ENCODE results near the gene BTN1A1. TPM values are rescaled to one million over a fixed set of nuclear protein-coding genes. Genes with fewer than 3 reads are reported as not detected.

BTN1A1 gene
- total RNA-seq, 2 experiments from 2014 or later = not detected

GRCh38 chr6:26552640-26553188 lies 52.6 kb downstream of the BTN1A1 start:
- ChIA-PET CTCF (interaction anchor here (1.0 to 3.5 kb wide), 8 partner anchors 15 to 302 kb away, joined by 3 to 15 read pairs (median 4); partner anchors contain the start of gene HMGN4), POLR2A (interaction anchor here (1.0 kb wide), 1 partner anchor 595 kb away, joined by 3 read pairs; no protein-coding TSS in a partner anchor)
- no peak for ATAC-seq
- H3K4me1 Mint-ChIP-seq = peaks cover 27% of the 10 kb centered on the region
- DNase-seq = no peak
- no peaks in the 10 kb centered on the region for H3K9me3 Mint-ChIP-seq (ENCODE audit: low read depth)
- no peaks in the 10 kb centered on the region for H3K36me3 Mint-ChIP-seq (ENCODE audit: low read depth)
- H3K27ac Mint-ChIP-seq = no peak overlapping the region
- no peak overlapping the region for H3K4me3 Mint-ChIP-seq
- intact Hi-C loops (cut with DNase I, micrococcal nuclease) = loop anchor here (1.0 to 10.0 kb wide), 6 partner anchors 14 to 1200 kb away; partner anchors contain the start of genes HMGN4 (in 2 of the 2) and ZNF184 (in 1 of the 2)
- H3K27me3 Mint-ChIP-seq = no peaks in the 10 kb centered on the region

DNA sequence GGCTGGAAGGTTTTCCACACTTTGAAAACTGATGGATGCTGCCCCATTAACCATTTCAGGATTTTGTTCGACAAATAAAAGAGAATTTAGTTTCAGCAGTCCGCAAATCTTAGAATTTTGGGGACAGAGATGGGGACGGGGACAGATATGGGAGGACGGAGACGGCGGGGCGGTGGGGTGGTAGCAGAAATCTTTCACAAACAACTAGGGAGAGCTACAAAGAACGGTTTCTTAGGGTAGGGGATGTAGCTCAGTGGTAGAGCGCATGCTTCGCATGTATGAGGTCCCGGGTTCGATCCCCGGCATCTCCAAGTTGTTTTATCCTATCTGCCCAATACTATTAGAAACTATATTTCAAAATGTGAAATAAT lies 53.1 kb downstream of the BTN1A1 start:
- H3K4me3 Mint-ChIP-seq = no peak overlapping the region
- ATAC-seq = peak; percentile 53
- intact Hi-C loops (cut with DNase I, micrococcal nuclease) = loop anchor here (1.0 to 10.0 kb wide), 6 partner anchors 15 to 1199 kb away; partner anchors contain the start of genes HMGN4 (in 2 of the 2) and ZNF184 (in 1 of the 2)
- DNase-seq = peak; percentile 88
- no peaks in the 10 kb centered on the region for H3K27me3 Mint-ChIP-seq
- ChIA-PET CTCF (interaction anchor here (0.5 to 3.5 kb wide), 9 partner anchors 15 to 456 kb away, joined by 3 to 15 read pairs (median 4); partner anchors contain the start of gene HMGN4), POLR2A (interaction anchor here (0.6 to 1.0 kb wide), 3 partner anchors 11 to 594 kb away, joined by 3 to 4 read pairs (median 3); no protein-coding TSS in a partner anchor)
- H3K36me3 Mint-ChIP-seq (ENCODE audit: low read depth) = no peaks in the 10 kb centered on the region
- peaks cover 27% of the 10 kb centered on the region for H3K4me1 Mint-ChIP-seq
- no peak overlapping the region for H3K27ac Mint-ChIP-seq
- no peaks in the 10 kb centered on the region for H3K9me3 Mint-ChIP-seq (ENCODE audit: low read depth)

- Mint-ChIP-seq H3K36me3 (ENCODE audit: low read depth) (no peaks in the 10 kb centered on the region), H3K27me3 (no peaks in the 10 kb centered on the region), H3K4me1 (peaks cover 27% of the 10 kb centered on the region), H3K4me3 (no peak overlapping the region), H3K27ac (no peak overlapping the region), H3K9me3 (ENCODE audit: low read depth) (no peaks in the 10 kb centered on the region)
- DNase-seq (peak; percentile 89), ATAC-seq (peak; percentile 58)
- intact Hi-C loops (cut with DNase I, micrococcal nuclease) = loop anchor here (1.0 to 10.0 kb wide), 13 partner anchors 14 to 1198 kb away; partner anchors contain the start of genes HMGN4 (in 2 of the 2), ABT1 (in 1 of the 2) and ZNF184 (in 1 of the 2)
- CTCF ChIA-PET = interaction anchor here (0.5 to 3.5 kb wide), 11 partner anchors 14 to 457 kb away, joined by 3 to 15 read pairs (median 4); partner anchors contain the start of gene HMGN4
- POLR2A ChIA-PET = interaction anchor here (0.6 to 1.1 kb wide), 6 partner anchors 11 to 594 kb away, joined by 3 to 4 read pairs (median 4); a partner anchor contains a TSS
Measured at GRCh38 chr6:26553635-26554446, 53.7 kb downstream of the BTN1A1 start.

DNA sequence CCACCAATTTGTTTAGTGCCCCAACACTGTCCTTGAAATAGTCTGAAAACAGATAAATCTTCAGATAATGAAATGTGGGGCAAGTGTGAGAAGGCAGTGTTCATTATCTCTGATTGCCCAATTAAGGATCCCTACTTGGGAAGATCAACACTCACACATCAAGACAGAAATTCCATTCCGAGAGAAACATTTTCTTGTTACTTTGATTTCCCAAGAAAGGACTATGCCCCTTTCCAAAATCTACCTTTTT lies 54.3 kb downstream of the BTN1A1 start:
- no peaks in the 10 kb centered on the region for H3K36me3 Mint-ChIP-seq (ENCODE audit: low read depth)
- ChIA-PET POLR2A (interaction anchor here (0.9 to 1.1 kb wide), 3 partner anchors 17 to 282 kb away, joined by 3 to 4 read pairs (median 4); a partner anchor contains a TSS), CTCF (interaction anchor here (0.7 to 3.5 kb wide), 10 partner anchors 14 to 357 kb away, joined by 3 to 15 read pairs (median 4); partner anchors contain the start of gene HMGN4)
- H3K4me1 Mint-ChIP-seq = peaks cover 26% of the 10 kb centered on the region
- no peak overlapping the region for H3K4me3 Mint-ChIP-seq
- ATAC-seq (peak; percentile 2), DNase-seq (no peak)
- no peaks in the 10 kb centered on the region for H3K9me3 Mint-ChIP-seq (ENCODE audit: low read depth)
- H3K27me3 Mint-ChIP-seq = no peaks in the 10 kb centered on the region
- no peak overlapping the region for H3K27ac Mint-ChIP-seq
- intact Hi-C loops (cut with DNase I, micrococcal nuclease) = loop anchor here (1.0 to 10.0 kb wide), 12 partner anchors 14 to 1198 kb away; partner anchors contain the start of genes ABT1 (in 1 of the 2) and ZNF184 (in 1 of the 2)

DNA sequence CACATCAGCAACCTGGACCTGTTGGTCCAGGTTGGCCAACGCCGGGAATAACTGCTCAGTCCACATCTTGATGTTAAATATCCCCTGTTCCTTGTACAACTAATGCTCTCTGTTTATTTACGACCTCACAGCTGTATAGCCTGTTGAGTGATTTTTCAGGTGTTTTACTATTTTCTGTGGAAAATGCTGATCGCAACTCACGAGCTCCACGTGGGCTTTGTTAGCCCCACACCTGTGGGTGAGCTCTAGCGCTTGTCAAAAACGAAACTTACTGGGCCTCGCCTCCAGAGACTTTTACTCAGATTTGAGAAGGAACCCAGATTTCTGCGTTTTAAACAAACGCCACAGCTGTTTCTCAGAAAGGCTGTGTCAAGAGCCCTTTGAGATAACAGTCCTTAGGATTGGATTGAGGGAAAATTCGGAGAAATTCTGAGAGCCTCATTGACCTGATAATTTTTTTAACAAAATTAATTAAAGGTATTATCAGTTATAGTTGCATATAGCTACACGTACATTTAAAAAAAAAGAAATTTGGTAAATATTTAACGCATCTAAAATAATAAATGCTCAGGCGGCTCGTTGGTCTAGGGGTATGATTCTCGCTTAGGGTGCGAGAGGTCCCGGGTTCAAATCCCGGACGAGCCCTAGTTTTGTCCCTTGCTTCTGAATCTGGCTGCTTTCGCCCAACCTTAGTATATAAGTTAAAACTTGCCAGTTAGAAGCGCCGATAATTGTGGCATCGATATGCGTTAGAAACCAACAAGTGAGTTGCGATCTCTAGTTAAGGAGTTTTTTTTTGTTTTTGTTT lies 54.8 kb downstream of the BTN1A1 start:
- POLR2A ChIA-PET = interaction anchor here (0.5 to 1.1 kb wide), 4 partner anchors 14 to 282 kb away, joined by 3 to 6 read pairs (median 4); a partner anchor contains a TSS
- intact Hi-C loops (cut with DNase I, micrococcal nuclease) = loop anchor here (1.0 to 10.0 kb wide), 12 partner anchors 13 to 1197 kb away; partner anchors contain the start of genes ABT1 (in 1 of the 2) and ZNF184 (in 1 of the 2)
- ATAC-seq (peak; percentile 23), DNase-seq (peak; percentile 77)
- Mint-ChIP-seq H3K27ac (no peak overlapping the region), H3K36me3 (ENCODE audit: low read depth) (no peaks in the 10 kb centered on the region), H3K27me3 (no peaks in the 10 kb centered on the region), H3K9me3 (ENCODE audit: low read depth) (no peaks in the 10 kb centered on the region), H3K4me1 (peaks cover 21% of the 10 kb centered on the region), H3K4me3 (no peak overlapping the region)
- CTCF ChIA-PET = interaction anchor here (0.7 to 3.5 kb wide), 9 partner anchors 13 to 358 kb away, joined by 3 to 15 read pairs (median 4); partner anchors contain the start of gene HMGN4

- H3K9me3 Mint-ChIP-seq (ENCODE audit: low read depth) = no peaks in the 10 kb centered on the region
- ChIA-PET POLR2A (interaction anchor here (1.4 kb wide), 1 partner anchor 23 kb away, joined by 4 read pairs; no protein-coding TSS in a partner anchor), CTCF (interaction anchor here (0.7 to 3.5 kb wide), 8 partner anchors 9 to 358 kb away, joined by 3 to 15 read pairs (median 3); partner anchors contain the start of gene HMGN4)
- no peaks in the 10 kb centered on the region for H3K36me3 Mint-ChIP-seq (ENCODE audit: low read depth)
- ATAC-seq (no peak), DNase-seq (no peak)
- H3K4me1 Mint-ChIP-seq = peaks cover 16% of the 10 kb centered on the region
- H3K4me3 Mint-ChIP-seq = peak overlapping the region; percentile 37
- intact Hi-C loops (cut with DNase I, micrococcal nuclease) = loop anchor here (2.0 to 10.0 kb wide), 4 partner anchors 225 to 1129 kb away; partner anchors contain the start of gene ZNF184 (in 1 of the 2)
- no peaks in the 10 kb centered on the region for H3K27me3 Mint-ChIP-seq
- peak overlapping the region; percentile 71 for H3K27ac Mint-ChIP-seq
Measured at GRCh38 chr6:26555505-26556262, 55.6 kb downstream of the BTN1A1 start.

GRCh38 chr6:26556263-26557070 lies 56.4 kb downstream of the BTN1A1 start:
- DNase-seq = peak; percentile 72
- peak overlapping the region; percentile 37 for H3K4me3 Mint-ChIP-seq

More at GRCh38 chr6:26556263-26557070, 56.4 kb downstream of the BTN1A1 start:
- Mint-ChIP-seq H3K9me3 (ENCODE audit: low read depth) (no peaks in the 10 kb centered on the region), H3K27me3 (no peaks in the 10 kb centered on the region), H3K36me3 (ENCODE audit: low read depth) (no peaks in the 10 kb centered on the region), H3K27ac (no peak overlapping the region), H3K4me1 (peaks cover 13% of the 10 kb centered on the region)
- CTCF ChIA-PET = interaction anchor here (0.7 to 1.2 kb wide), 3 partner anchors 8 to 225 kb away, joined by 3 read pairs; no protein-coding TSS in a partner anchor
- ATAC-seq = no peak
- intact Hi-C loops (cut with DNase I, micrococcal nuclease) = loop anchor here in 1 of 2 experiments (10.0 kb wide), 2 partner anchors 918 to 1128 kb away; partner anchors contain the start of gene ZNF184
- POLR2A ChIA-PET = interaction anchor here (0.9 to 1.4 kb wide), 2 partner anchors 23 to 81 kb away, joined by 3 to 4 read pairs; no protein-coding TSS in a partner anchor

Measured in activated CD4-positive, alpha-beta T cell treated with anti-CD3 and anti-CD28 coated beads for 36 hours (primary cell).